Adrenal gland (tissue), 12 donors: ENCODE measurements around the gene PHF2. TPM values are rescaled to one million over a fixed set of nuclear protein-coding genes. Genes with fewer than 3 reads are reported as not detected.
A peak's percentile ranks its signal among the peaks of the same experiment; 100 is the strongest.

Experiments
- DNase-seq, 7 donors: peaks; one replicate each; pipeline ENCODE4 v3.0.0-alpha.2; 2019 to 2020
- H3K27ac ChIP-seq, 5 donors: fragments of 200-600 bp; sonication (generic) in 4 of 5; 1 replicate in 3 of 5; 2 replicates in 2 of 5; pipeline versions ENCODE4 v1.5.1 to v1.8.0; 2016 to 2020; ENCODE audit warnings: mild to moderate bottlenecking in 1 of 5
- H3K27me3 ChIP-seq: fragments of 200-600 bp; 2 replicates; pipeline ENCODE4 v1.8.0; 2021
- H3K36me3 ChIP-seq, 2 donors: fragments of 200-600 bp; replicated peaks in 1 of 2; 1 replicate in 1 of 2; 2 replicates in 1 of 2; pipeline versions ENCODE4 v1.5.1 to v1.8.0; 2018 to 2022
- H3K4me1 ChIP-seq, 2 donors: fragments of 200-600 bp; replicated peaks in 1 of 2; 1 replicate in 1 of 2; 2 replicates in 1 of 2; pipeline versions ENCODE4 v1.5.1 to v1.8.0; 2018 to 2021
- H3K4me3 ChIP-seq, 4 donors: fragments of 200-600 bp; sonication (generic) in 3 of 4; one replicate each; pipeline ENCODE4 v1.5.1; 2016 to 2018
- H3K9me3 ChIP-seq, 3 donors: fragments of 200-600 bp; sonication (generic) in 1 of 3; replicated peaks in 1 of 3; 1 replicate in 2 of 3; 2 replicates in 1 of 3; pipeline versions ENCODE4 v1.5.1 to v1.8.0; 2016 to 2021
- CTCF ChIP-seq, 6 experiments: fragments of 450-650 bp in 4 of 6; fragments of 200-600 bp in 2 of 6; sonication (generic) in 1 of 6; IDR thresholded peaks; 1 replicate in 5 of 6; 2 replicates in 1 of 6; pipeline versions ENCODE4 v1.5.1 to v1.8.0; 2016 to 2021; ENCODE audit warnings: antibody characterized with exemption in 6 of 6, mild to moderate bottlenecking in 2 of 6, moderate library complexity in 1 of 6
- POLR2A ChIP-seq, 2 donors: fragments of 450-650 bp; IDR thresholded peaks; one replicate each; pipeline ENCODE4 v1.6.1; 2017; ENCODE audit warnings: antibody characterized with exemption in 2 of 2, mild to moderate bottlenecking in 2 of 2, moderate library complexity in 1 of 2
- WGBS, 4 donors: extraction: QIAGEN DNeasy Blood & Tissue Kit in 2 of 4; methylation state at CpG; one replicate each; pipeline versions ENCODE4 v1.1.5 to v1.1.7; 2013 to 2017; 5-methylcytosine and 5-hydroxymethylcytosine counted together
- intact Hi-C, 2 donors: fragments of 100-400 bp; cut with DNase I; formaldehyde crosslinking; loops; one replicate each; pipeline versions ENCODE4 v1.14.1 to v1.15.0; 2022 to 2023
- polyA plus RNA-seq, 3 donors: library from polyadenylated mRNA; stranded (reverse); fragments of 200-250 nt in 2 of 3; fragments of 350-450 nt in 1 of 3; fragmentation: Illumina TruSeq in 1 of 3; extraction: RNeasy Lipid Tissue Mini Kit (QIAGEN cat#74804) in 1 of 3; gene quantifications; one replicate each; pipeline ENCODE4 v1.2.3, GENCODE V29; 2013 to 2014
- total RNA-seq, 9 donors: library from RNA; depleted of rRNA in 4 of 9; stranded (reverse); fragments of >200 nt in 4 of 9; fragments of 120-200 nt in 1 of 9; fragmentation: NEBNext Ultra II Directional in 1 of 9; extraction: Animal tissue kit (Norgen Biotek cat#: 25700) in 1 of 9; gene quantifications; one replicate each; pipeline versions ENCODE4 v1.1.0 to v1.2.4, GENCODE V29; 2013 to 2023
- donor health status: healthy with polysubstance abuse.
- donor health status: Bipolar disorder and iron deficiency.
- donor health status: DM: yes; HTN: yes; CAD: no.
- donor health status: DM: no; HTN: no; CAD: no.
- donor health status: DM: no; HTN: no; CAD: no.
- donor health status: DM: yes; HTN: yes; CAD: no.

PHF2 gene
- total and polyA plus RNA-seq, 12 donors: 11.0 to 37.6 (median 22.0) TPM

- no peak for TF ChIP-seq CTCF (IDR thresholded peaks at IDR 0.05)
- no peak for TF ChIP-seq POLR2A (IDR thresholded peaks at IDR 0.05)
- no peaks in the 10 kb centered on the region for H3K9me3 ChIP-seq
- peaks cover 0 to 70% of the 10 kb centered on the region in 2 donors for H3K36me3 ChIP-seq
- H3K27me3 ChIP-seq: no peaks in the 10 kb centered on the region
- 92 to 95% (median 93%) methylated on average over 3 of the region's 3 CpGs for WGBS, 4 donors
- DNase-seq: peak in 1 of 7 donors; percentile 4
- H3K4me1 ChIP-seq: no peaks in the 10 kb centered on the region
- intact Hi-C loops: no loop called here
- no peak overlapping the region for H3K4me3 ChIP-seq
- no peak overlapping the region for H3K27ac ChIP-seq
Measured at GRCh38 chr9:93653760-93654159, 77.4 kb downstream of the PHF2 start.

GRCh38 chr9:93654351-93654961, 78.1 kb downstream of the PHF2 start:
- intact Hi-C loops: no loop called here
- peaks cover 0 to 63% of the 10 kb centered on the region in 2 donors for H3K36me3 ChIP-seq
- no peak overlapping the region for H3K4me3 ChIP-seq
- DNase-seq: peak in 2 of 7 donors; percentile 2 to 7
- H3K9me3 ChIP-seq: no peaks in the 10 kb centered on the region
- 96 to 100% (median 97%) methylated on average over 1 to 21 of the region's 21 CpGs for WGBS, 4 donors
- H3K27me3 ChIP-seq: no peaks in the 10 kb centered on the region
- no peak for TF ChIP-seq POLR2A (IDR thresholded peaks at IDR 0.05)
- no peak for TF ChIP-seq CTCF (IDR thresholded peaks at IDR 0.05)
- no peak overlapping the region for H3K27ac ChIP-seq
- no peaks in the 10 kb centered on the region for H3K4me1 ChIP-seq

- Histone ChIP-seq H3K27ac (no peak overlapping the region), H3K36me3 (peaks cover 0 to 54% of the 10 kb centered on the region in 2 donors), H3K9me3 (no peaks in the 10 kb centered on the region), H3K4me1 (no peaks in the 10 kb centered on the region), H3K27me3 (no peaks in the 10 kb centered on the region), H3K4me3 (no peak overlapping the region)
- intact Hi-C loops: no loop called here
- TF ChIP-seq CTCF (IDR thresholded peaks at IDR 0.05) (no peak), POLR2A (IDR thresholded peaks at IDR 0.05) (no peak)
- peak in 2 of 7 donors; percentile 4 to 7 for DNase-seq
- 92 to 97% (median 96%) methylated on average over 4 to 22 of the region's 22 CpGs for whole genome bisulfite sequencing, 4 donors
Measured at GRCh38 chr9:93655621-93656425, 79.4 kb downstream of the PHF2 start.

GRCh38 chr9:93656426-93657239, 80.2 kb downstream of the PHF2 start:
- Histone ChIP-seq H3K36me3 (peaks cover 0 to 46% of the 10 kb centered on the region in 2 donors), H3K4me1 (no peaks in the 10 kb centered on the region), H3K9me3 (no peaks in the 10 kb centered on the region), H3K27me3 (no peaks in the 10 kb centered on the region), H3K27ac (no peak overlapping the region), H3K4me3 (no peak overlapping the region)
- TF ChIP-seq CTCF (IDR thresholded peaks at IDR 0.05): no peak
- no peak for TF ChIP-seq POLR2A (IDR thresholded peaks at IDR 0.05)
- DNase-seq: peak in 2 of 7 donors; percentile 4 to 10
- intact Hi-C loops: no loop called here
- WGBS, 4 donors: 94 to 98% (median 96%) methylated on average over 11 to 16 of the region's 16 CpGs
